Glomerular endothelial cell (primary cell): ENCODE results near the gene NKX2-3. TPM values are rescaled to one million over a fixed set of nuclear protein-coding genes. Genes with fewer than 3 reads are reported as not detected.

ENCODE experiments used
- DNase-seq: peaks from one replicate; pipeline ENCODE4 v3.0.0-alpha.2; 2011; ENCODE audit warnings: low read depth, low spot score; ENCODE audit errors: extremely low read depth
- total RNA-seq: library from RNA; depleted of rRNA; stranded (reverse); fragments of >200 nt; gene quantifications from 2 replicates; pipeline ENCODE4 v1.2.3, GENCODE V29; 2015

NKX2-3 gene
- total RNA-seq, 1 donor from 2014 or later, result not detected

DNA sequence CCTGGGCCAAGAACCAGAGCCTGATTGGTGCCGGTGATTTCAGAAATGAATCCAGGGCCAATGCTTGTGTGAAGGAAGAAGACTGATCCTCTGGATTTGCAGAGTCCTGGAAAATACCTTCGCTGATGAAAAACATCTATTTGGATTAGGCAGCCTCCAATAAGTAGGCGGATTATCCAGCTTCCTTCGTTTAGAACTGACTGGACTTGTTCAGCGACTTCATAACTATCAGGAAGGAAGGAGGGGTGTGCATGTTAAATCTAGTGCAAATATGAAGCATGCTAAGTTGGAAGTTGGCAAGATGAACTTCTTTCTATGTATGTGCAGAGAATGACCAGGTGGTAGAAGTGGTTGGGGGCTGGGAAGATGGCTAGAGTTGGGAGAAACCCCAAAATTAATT is 41.0 kb downstream of the NKX2-3 start:
- no peak for DNase-seq

DNA sequence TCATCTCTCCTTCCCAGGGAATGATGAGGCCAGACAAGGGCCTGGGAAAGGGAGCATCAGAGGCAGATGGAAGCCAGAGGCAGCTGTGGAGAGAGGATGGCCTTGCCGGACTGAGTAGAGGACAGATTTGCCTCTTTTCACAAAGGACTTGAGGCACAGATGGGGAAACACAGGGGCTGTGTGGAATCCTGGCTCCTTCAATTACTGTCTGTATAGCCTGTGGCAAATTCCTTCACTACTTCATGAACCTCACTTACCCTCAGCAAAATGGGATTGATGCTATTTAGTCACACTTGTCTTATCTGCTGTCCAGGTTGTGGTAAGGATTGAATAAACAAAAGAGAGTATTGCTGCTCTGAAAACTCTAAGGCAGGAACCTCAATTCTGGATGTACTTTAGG is 47.2 kb downstream of the NKX2-3 start:
- DNase-seq, result no peak

DNA sequence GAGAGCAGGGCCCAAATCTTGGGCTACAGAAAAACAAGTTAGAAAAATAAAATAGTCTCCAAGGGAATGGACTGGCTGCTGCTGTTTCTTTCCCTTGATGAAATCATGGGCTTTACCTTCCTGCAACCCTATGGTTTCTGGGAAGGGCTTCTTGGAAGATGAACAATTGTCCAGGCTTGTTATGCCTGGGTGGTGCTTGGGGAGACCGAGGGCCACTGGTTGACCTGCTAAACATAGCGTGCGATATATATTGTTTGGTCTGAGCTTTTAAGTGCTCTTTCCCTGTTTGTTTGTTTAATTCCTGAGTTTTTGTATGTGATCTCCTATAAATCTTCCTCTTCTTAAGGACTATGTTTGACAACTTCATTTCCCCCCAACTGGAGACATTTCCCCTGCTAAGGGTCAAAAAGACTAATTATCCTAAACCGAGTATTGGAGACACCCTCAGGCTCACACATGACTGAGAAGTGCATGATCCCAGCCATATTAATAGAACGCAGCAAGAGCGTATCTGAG is 49.6 kb downstream of the NKX2-3 start:
- DNase-seq, result no peak

DNA sequence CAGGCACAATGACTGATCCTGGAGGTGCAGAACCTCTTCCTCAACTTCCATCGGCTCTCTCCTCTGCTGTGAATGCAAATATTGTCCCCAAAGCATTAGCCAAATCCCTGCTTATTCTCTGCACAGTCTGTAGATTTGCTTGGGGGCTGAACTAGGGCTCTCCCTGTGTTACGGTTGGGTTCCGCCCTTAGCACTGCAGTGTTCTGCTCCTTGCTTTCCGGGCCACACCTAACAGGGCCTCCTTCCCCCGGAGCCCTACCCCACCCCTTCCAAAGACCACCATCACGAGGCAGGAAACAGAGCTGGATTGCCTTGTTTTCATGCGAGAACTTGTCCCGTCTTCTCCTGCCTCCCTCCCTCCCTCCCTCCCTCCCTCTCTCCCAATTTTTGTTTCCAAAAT is 50.9 kb downstream of the NKX2-3 start:
- DNase-seq, result no peak

Other genes with a start within 250 kb of the NKX2-3 start
- gene CNNM1, start 203.6 kb upstream of the NKX2-3 start, total RNA-seq, result 0.24 TPM in 1 of 2 replicates, not detected in the other
- gene GOT1, start 102.3 kb upstream of the NKX2-3 start, total RNA-seq, result 14.4 and 22.1 TPM in 2 replicates
- gene SLC25A28, start 87.5 kb downstream of the NKX2-3 start, total RNA-seq, result 14.8 and 16.2 TPM in 2 replicates
- 15.4 and 20.7 TPM in 2 replicates for gene ENTPD7, start 126.6 kb downstream of the NKX2-3 start, total RNA-seq
- gene COX15, start 199.2 kb downstream of the NKX2-3 start, total RNA-seq, result 20.3 and 32.6 TPM in 2 replicates
- gene CUTC, start 199.3 kb downstream of the NKX2-3 start, total RNA-seq, result 10.2 and 13.1 TPM in 2 replicates
- gene ABCC2, start 249.7 kb downstream of the NKX2-3 start, total RNA-seq, result 0.10 and 0.70 TPM in 2 replicates